Stimulated activated memory B cell treated with anti-CD40 and anti-IgM and Interleukin-4, amounts not matched to agents 10 μg/mL and 1 μg/mL and 100 μg/mL, for 72 hours (primary cell): ENCODE data around the gene FBXL14.
"Not testable (repeated sequence)": the region's sequence is repeated elsewhere in the genome, so short reads cannot be mapped to it uniquely, and the experiment has no call there.

ENCODE experiments used
- ATAC-seq: fragments of 150-1000 bp; cut with Tn5 transposase; 2 replicates; pipeline ENCODE4 v1.10.0; 2021
- H3K27ac Mint-ChIP-seq: one replicate; pipeline ENCODE4 v1.8.0; 2022; ENCODE audit warnings: mild to moderate bottlenecking, mixed read lengths
- H3K27me3 Mint-ChIP-seq: one replicate; pipeline ENCODE4 v1.8.0; 2022; ENCODE audit warnings: mixed read lengths
- H3K36me3 Mint-ChIP-seq: one replicate; pipeline ENCODE4 v1.8.0; 2022; ENCODE audit warnings: mixed read lengths
- H3K4me1 Mint-ChIP-seq: one replicate; pipeline ENCODE4 v1.8.0; 2022; ENCODE audit warnings: mixed read lengths
- H3K4me3 Mint-ChIP-seq: one replicate; pipeline ENCODE4 v1.8.0; 2022; ENCODE audit warnings: mild to moderate bottlenecking, moderate library complexity, mixed read lengths
- H3K9me3 Mint-ChIP-seq: one replicate; pipeline ENCODE4 v1.8.0; 2022; ENCODE audit warnings: mixed read lengths

The FBXL14 gene

DNA sequence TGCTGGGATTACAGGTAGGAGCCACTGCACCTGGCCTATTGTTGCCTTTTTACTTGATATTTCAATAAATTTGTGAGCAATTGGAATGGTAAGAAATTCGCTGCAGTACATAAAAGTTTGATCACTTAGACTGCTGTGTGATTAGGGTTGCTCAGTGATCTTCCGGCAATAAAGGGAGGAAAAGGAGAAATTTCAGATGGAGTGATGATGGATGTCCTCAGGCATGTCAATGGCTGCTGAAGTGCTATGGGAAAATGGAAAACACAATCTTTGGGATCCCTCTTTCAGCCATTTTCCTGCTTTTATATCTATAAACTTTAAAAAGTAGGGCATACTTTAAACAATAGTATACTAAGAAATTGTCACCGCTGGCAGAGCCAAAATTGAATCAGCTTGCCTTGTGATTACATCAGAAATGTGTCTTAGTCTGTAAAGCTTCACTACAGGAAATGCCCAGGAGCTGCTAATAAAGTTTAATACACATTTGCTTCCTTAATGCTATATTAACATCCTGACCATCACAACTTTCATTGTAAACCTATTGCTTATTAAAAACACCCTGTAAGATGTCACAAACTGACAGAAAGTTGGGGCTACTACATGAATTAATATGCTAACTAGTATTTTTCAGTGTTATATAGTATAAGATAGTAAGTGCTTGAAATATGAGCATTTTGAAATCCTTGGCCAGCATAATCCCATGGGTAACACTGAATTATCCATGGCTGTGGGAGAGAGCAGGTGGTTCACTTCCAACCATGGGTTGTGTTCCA is 13.7 kb upstream of the FBXL14 start:
- Mint-ChIP-seq H3K9me3 (no peaks in the 10 kb centered on the region), H3K27me3 (no peaks in the 10 kb centered on the region), H3K4me3 (no peak overlapping the region), H3K27ac (no peak overlapping the region), H3K36me3 (no peaks in the 10 kb centered on the region), H3K4me1 (peaks cover 30% of the 10 kb centered on the region)
- no peak for ATAC-seq

DNA sequence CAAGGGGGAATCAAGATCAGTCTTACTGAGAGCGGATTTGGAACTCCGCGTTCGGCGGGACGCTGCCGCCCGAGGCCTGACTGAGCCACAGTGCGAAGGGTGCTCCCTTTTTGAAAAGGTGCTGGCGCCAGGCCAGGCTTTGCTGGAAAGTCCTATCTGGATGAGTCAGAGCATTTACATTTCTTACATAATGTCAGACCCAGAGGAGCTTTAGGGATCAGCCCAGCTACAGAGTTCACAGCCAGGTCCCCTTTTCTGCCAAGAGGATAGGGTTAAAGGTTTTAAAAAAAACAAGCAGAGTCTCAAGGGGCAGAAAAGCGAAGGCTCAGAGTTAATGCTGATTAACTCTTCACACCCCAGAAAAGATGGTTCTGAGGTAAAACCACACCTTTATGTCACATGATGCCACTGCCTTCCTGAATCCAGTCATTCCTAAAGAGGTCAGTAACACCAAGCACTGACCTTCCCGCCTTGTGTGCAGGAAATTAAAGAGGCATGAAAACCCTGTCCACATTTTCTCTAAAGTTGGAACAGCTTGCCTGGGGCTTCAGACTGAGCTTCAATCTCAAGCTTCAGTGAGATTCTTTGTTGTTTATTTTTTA is 11.7 kb upstream of the FBXL14 start:
- Mint-ChIP-seq H3K9me3 (no peaks in the 10 kb centered on the region), H3K4me1 (peaks cover 44% of the 10 kb centered on the region), H3K4me3 (peak overlapping the region; percentile 88), H3K27ac (peak overlapping the region; percentile 82), H3K27me3 (no peaks in the 10 kb centered on the region), H3K36me3 (no peaks in the 10 kb centered on the region)
- ATAC-seq, result peak; percentile 84

DNA sequence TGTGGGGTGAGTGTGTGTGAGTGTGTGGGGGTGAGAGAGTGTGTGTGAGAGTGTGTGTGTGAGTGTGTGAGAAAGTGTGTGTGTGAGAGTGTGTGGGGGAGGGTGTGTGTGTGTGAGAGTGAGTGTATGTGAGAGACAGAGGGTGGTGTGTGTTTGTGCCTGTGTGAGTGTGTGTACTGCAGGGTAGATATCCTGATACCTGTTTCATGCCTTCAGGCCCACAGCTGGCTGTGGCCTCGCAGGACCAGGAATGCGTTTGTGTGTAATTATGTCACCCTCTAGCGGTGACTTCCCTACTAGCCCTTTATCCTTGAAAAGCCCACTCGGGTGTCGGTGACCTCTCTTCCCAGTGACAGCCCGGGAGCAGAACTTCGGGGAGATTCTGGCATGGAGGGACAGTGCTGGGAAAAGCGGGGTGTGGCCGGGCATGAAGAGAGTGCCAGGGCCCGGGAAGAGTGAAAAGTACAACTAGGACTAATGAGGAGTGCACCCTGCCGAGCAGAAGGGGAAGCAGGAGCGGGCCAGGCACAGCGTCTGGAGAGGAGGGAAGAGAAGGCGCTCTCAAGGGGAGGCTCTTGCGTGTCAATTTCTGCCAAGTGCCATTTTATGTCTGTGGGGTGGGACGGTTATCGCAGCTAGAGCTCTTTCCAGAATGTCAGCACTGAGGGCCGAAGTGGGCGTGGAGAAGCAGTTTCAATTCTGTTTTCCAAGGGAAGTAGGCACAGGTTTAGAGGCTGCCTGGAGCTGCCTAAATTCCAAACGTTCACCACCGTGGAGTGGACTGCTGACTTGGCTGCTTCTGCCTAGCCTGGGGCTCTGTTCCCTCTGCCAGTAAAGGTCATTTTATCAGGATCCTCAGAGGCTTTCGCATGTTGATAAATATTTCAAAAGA is 11.0 kb upstream of the FBXL14 start:
- Mint-ChIP-seq H3K36me3 (no peaks in the 10 kb centered on the region), H3K9me3 (no peaks in the 10 kb centered on the region), H3K27ac (peak overlapping the region; percentile 82), H3K27me3 (no peaks in the 10 kb centered on the region), H3K4me1 (peaks cover 47% of the 10 kb centered on the region), H3K4me3 (peak overlapping the region; percentile 88)
- ATAC-seq, result peak; percentile 62

DNA sequence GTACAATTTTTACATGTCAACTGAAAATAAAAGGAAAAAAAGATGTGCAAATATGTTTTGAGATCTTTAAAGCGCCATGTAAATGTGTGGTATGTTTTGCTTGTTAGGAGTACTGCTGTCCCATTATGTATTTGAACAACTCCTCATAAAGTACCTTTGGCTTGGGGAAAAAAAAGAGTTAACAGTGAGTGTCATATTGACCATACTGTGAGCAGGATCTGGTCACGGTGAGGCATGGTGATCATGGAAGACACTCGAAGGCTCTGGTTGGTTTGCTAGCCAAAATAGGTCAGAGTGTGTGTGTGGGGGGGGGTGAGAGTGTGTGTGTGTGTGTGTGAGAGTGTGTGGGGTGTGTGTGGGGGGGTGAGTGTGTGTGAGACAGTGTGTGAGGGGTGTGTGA is 10.1 kb upstream of the FBXL14 start:
- Mint-ChIP-seq H3K4me1 (peaks cover 47% of the 10 kb centered on the region), H3K4me3 (peak overlapping the region; percentile 32), H3K36me3 (no peaks in the 10 kb centered on the region), H3K9me3 (no peaks in the 10 kb centered on the region), H3K27ac (peak overlapping the region; percentile 82), H3K27me3 (no peaks in the 10 kb centered on the region)
- ATAC-seq, result no peak

DNA sequence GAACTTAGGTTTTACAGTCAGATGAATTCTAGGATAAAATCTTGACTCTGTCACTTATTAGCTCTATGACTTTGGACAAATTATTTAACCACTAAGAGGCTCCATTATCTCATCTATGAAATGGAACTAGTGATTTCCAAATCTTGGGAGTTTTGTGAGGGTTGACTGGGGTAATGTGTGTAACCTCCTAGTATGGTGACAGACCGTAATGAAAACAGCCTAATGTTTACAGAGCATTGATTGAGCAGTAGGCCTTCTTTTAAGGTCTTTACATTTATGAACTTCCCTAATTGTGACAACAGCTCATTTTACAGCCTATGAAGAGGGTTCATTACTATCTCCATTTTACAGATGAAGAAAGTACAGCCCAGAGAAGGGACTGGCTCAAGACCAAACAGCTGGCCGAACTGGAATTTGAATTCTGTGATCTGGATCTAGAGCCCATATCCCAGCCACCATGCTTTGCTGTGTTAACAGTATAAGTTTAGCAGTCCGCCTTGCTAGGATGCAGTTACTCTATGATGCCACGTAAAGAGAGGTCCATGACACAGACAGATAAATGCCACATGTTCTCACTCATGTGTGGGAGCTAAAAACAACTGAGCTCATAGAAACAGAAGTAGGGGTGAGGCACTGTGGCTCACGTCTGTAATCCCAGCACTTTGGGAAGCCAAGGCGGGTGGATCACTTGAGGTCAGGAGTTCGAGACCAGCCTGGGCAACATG is 9.1 kb upstream of the FBXL14 start:
- no peaks in the 10 kb centered on the region for H3K9me3 Mint-ChIP-seq
- no peak overlapping the region for H3K4me3 Mint-ChIP-seq
- no peaks in the 10 kb centered on the region for H3K36me3 Mint-ChIP-seq
- peak overlapping the region; percentile 99 for H3K27ac Mint-ChIP-seq
- H3K27me3 Mint-ChIP-seq, result no peaks in the 10 kb centered on the region
- ATAC-seq, result no peak
- H3K4me1 Mint-ChIP-seq, result peaks cover 44% of the 10 kb centered on the region

DNA sequence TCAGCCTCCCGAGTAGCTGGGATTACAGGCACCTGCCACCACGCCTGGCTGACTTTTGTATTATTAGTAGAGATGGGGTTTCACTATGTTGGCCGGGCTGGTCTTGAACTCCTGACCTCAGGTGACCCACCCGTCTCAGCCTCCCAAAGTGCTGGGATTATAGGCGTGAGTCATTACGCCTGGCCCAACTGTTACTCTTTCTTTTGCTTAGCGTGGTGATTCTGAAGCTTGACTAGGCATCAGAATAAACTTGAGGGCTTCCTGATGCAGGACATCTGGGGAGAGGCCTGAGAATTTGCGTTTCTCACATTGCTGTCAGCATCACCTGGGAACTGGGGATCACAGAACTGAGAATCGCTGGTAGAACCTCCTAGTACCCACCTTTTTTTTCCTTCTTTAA is 8.3 kb upstream of the FBXL14 start:
- H3K36me3 Mint-ChIP-seq, ATAC-seq, H3K9me3 Mint-ChIP-seq, H3K27me3 Mint-ChIP-seq: not testable (repeated sequence)
- Mint-ChIP-seq H3K4me1 (peaks cover 42% of the 10 kb centered on the region), H3K4me3 (peak overlapping the region; percentile 96), H3K27ac (peak overlapping the region; percentile 99)

DNA sequence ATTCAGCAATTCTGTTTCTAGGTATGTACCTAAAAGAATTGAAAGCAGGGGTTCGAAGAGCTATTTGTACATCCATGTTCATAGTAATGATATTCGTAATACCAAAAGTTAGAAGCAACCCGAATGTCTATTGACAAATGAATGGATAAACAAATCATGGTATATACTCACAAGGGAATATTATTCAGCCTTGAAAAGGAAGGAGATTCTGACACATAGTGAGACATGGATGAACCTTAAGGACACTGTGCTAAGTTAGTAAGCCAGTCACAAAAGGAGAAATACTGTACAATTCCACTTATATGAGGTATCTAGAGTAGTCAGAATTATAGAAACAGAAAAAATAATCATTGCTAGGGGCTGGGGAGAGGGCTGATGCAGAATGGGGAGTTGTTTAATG is 4.4 kb upstream of the FBXL14 start:
- no peaks in the 10 kb centered on the region for H3K27me3 Mint-ChIP-seq
- no peak overlapping the region for H3K27ac Mint-ChIP-seq
- H3K36me3 Mint-ChIP-seq, result no peaks in the 10 kb centered on the region
- no peak for ATAC-seq
- no peaks in the 10 kb centered on the region for H3K9me3 Mint-ChIP-seq
- H3K4me1 Mint-ChIP-seq, result peaks cover 29% of the 10 kb centered on the region
- no peak overlapping the region for H3K4me3 Mint-ChIP-seq

DNA sequence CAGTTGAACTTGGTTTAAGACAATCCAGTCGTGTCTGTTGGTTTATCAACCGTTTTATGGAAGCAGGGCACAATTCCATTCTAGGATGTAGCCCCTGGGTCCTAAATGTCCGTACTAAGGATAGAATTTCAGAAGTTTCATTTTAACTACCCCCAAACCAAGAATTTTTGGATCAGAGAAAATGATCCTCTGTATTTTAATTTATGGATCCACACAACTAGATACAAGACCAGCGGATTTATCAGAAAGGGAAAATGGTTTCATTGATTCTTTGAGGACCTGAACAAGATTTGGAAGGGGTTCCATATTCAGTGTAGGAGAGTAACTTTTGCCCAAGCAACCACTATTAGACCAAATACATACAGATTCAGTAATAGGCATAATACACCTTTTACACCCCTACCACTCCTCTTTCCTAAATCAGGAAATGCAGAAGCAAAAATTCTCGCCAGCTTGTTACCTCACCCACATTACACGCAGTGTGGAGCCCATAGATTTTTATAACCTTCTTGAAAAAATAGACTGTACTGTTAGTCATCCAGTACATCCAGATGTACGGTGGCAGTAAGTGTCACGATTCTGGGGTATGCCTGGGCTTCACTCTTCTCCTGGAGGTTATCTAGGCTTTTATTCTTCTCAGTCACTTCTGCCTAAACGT is 1.4 kb upstream of the FBXL14 start:
- no peaks in the 10 kb centered on the region for H3K27me3 Mint-ChIP-seq
- no peaks in the 10 kb centered on the region for H3K9me3 Mint-ChIP-seq
- no peak for ATAC-seq
- H3K36me3 Mint-ChIP-seq, result peaks cover 11% of the 10 kb centered on the region
- H3K4me3 Mint-ChIP-seq, result peak overlapping the region; percentile 84
- peak overlapping the region; percentile 85 for H3K27ac Mint-ChIP-seq
- peaks cover 37% of the 10 kb centered on the region for H3K4me1 Mint-ChIP-seq

DNA sequence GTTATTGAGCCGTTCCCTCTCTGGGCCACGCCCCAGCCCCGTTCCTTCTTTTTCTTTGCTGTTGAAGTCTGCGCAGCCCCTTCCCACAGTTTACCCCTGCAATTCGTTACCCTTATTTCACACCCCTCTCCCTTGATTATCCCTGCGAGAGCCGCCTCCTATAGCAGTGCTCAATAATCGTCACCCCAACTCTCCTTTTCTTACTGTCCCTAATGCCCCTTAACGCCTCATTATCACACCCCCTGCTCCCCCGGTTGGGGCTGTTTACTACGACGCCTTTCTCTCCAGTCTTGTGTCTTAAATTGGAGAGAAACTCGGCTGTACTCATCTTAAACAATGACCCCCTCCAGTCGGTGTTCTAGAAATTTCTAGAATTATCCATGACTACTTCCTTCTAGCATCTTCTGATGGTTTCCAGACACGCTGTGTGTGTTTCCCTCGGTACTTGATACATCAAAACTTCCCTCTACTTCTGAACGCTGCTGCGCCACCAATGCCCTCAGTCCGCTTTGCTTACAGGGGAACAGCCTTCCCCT is 713 bp upstream of the FBXL14 start:
- Mint-ChIP-seq H3K27ac (peak overlapping the region; percentile 85), H3K36me3 (peaks cover 16% of the 10 kb centered on the region), H3K27me3 (no peaks in the 10 kb centered on the region), H3K4me1 (peaks cover 44% of the 10 kb centered on the region), H3K4me3 (peak overlapping the region; percentile 84), H3K9me3 (no peaks in the 10 kb centered on the region)
- no peak for ATAC-seq

DNA sequence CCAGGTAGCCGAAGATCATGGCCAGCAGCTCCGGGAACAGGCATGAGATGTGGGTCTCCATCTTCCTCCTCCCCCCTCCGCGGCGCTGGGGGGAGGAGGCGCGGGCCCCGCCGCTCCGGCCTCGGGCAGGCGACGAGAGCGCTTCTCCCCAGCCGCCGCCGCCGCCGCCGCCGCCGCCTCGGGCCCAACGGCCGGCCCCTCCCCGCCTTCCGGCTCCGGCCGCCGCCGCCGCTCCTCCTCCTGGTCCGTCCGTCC is 448 bp downstream of the FBXL14 start:
- Mint-ChIP-seq H3K9me3 (no peaks in the 10 kb centered on the region), H3K27ac (no peak overlapping the region), H3K4me1 (peaks cover 56% of the 10 kb centered on the region), H3K36me3 (peaks cover 16% of the 10 kb centered on the region), H3K4me3 (peak overlapping the region; percentile 92), H3K27me3 (no peaks in the 10 kb centered on the region)
- ATAC-seq, result peak; percentile 81

DNA sequence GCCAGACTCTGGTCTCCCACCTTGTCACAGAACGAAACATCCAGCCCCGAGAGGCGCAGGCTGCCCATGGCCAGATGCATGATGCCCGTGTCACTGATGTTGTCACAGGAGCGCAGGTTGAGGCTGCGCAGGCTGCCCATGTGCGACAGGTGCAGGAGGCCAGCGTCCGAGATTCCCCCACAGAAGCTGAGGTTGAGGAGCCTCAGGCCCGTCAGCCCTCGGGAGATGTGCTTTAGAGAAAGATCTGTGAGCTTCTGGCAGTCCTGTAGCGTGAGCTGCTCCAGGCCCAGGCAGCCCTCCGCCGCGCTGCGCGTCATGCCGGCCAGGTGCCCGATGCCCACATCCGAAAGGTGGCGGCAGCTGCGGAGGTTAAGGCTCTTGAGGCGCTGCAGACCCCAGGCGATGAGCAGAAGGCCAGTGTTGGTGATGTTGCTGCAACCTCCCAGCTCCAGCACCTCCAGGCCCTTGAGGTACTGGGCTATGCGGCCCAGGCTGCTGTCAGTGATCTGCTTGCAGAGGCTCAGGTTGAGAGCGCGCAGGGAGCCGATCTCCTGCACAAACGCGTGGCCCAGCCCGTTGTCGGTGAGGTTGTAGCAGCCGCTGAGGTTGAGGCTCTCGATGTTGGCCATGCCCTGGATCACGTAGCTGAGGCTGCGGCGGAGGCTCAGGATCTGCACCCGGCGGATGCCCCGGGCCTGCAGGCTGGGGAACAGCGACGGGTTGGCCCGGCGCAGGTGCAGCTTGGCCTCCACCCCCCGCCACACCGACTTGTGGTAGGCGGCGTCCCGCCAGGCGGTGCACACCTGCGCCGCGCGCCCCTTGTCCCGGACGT is 991 bp downstream of the FBXL14 start:
- Mint-ChIP-seq H3K27me3 (no peaks in the 10 kb centered on the region), H3K36me3 (peaks cover 16% of the 10 kb centered on the region), H3K27ac (peak overlapping the region; percentile 89), H3K4me1 (peaks cover 61% of the 10 kb centered on the region), H3K4me3 (peak overlapping the region; percentile 92), H3K9me3 (no peaks in the 10 kb centered on the region)
- ATAC-seq, result peak; percentile 56

DNA sequence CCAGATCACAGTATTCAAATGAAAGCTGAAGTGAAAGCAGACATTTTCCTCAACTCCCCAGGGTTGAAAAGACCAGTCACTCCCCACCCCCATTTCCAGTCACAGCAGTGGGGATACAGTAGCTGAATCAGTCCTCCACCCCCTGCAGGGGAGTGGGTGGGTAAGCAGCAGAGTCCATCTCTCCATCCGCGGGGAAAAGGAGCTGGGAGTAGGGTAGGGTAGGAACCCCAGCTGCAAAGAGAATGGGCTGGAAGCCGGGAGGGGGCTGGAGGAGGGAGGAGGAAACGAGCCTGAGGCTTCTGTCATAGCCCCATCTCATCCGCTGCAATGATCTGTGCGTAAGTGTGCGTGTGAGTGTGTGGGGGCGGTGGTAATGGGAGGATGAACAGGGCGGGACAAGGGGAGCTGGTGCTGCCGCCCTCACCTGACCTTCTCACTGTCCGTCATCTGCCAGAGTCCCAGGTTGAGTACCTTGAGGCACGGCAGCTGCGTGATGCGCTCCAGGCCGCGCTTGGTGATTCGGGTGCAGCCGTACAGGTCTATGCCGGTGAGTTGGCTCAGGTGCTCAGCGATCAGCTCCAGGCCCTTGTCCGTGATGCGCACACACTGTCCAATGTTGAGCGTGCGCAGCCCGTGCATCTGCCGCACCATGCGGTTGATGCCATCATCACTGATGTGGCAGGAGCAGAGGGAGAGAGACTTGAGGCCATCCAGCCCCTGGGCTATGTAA is 1.8 kb downstream of the FBXL14 start:
- peak overlapping the region; percentile 89 for H3K27ac Mint-ChIP-seq
- peak overlapping the region; percentile 92 for H3K4me3 Mint-ChIP-seq
- peaks cover 69% of the 10 kb centered on the region for H3K4me1 Mint-ChIP-seq
- peak; percentile 58 for ATAC-seq
- peaks cover 16% of the 10 kb centered on the region for H3K36me3 Mint-ChIP-seq
- H3K27me3 Mint-ChIP-seq, result no peaks in the 10 kb centered on the region
- no peaks in the 10 kb centered on the region for H3K9me3 Mint-ChIP-seq

DNA sequence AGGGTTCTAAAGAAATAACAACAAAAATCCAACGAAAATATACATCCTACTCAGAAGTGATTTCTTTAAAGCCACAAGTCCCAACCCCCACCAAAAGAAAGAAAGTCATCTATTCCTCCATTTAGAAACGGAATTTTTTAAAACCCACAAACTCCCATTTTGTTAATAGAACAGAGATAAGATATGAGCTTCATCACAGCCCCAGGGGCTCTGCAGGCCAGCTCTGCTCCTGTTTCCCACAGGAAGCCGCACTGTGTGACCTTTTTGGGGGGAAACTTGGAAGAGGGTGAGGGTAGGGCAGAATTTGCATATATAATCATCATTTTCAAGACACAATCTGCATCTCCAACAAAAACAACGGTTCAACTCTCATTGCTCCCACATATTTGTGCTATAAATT is 2.8 kb downstream of the FBXL14 start:
- H3K27me3 Mint-ChIP-seq, result no peaks in the 10 kb centered on the region
- peak overlapping the region; percentile 89 for H3K27ac Mint-ChIP-seq
- peaks cover 70% of the 10 kb centered on the region for H3K4me1 Mint-ChIP-seq
- no peak for ATAC-seq
- H3K36me3 Mint-ChIP-seq, result peaks cover 16% of the 10 kb centered on the region
- H3K9me3 Mint-ChIP-seq, result no peaks in the 10 kb centered on the region
- peak overlapping the region; percentile 92 for H3K4me3 Mint-ChIP-seq
